ENCODE measurements around the gene LCOR.

GRCh38 chr10:96998329-96998888, 166.3 kb downstream of the LCOR start:
- TF ChIP-seq, protein P1, sequence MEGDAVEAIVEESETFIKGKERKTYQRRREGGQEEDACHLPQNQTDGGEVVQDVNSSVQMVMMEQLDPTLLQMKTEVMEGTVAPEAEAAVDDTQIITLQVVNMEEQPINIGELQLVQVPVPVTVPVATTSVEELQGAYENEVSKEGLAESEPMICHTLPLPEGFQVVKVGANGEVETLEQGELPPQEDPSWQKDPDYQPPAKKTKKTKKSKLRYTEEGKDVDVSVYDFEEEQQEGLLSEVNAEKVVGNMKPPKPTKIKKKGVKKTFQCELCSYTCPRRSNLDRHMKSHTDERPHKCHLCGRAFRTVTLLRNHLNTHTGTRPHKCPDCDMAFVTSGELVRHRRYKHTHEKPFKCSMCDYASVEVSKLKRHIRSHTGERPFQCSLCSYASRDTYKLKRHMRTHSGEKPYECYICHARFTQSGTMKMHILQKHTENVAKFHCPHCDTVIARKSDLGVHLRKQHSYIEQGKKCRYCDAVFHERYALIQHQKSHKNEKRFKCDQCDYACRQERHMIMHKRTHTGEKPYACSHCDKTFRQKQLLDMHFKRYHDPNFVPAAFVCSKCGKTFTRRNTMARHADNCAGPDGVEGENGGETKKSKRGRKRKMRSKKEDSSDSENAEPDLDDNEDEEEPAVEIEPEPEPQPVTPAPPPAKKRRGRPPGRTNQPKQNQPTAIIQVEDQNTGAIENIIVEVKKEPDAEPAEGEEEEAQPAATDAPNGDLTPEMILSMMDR (conservative IDR thresholded peaks at IDR 0.05 in 1 of 2, IDR thresholded peaks at IDR 0.05 in 1 of 2; ENCODE audit: low read depth in 1 of 2, low read length in 2 of 2) = no peak
- no peak for TF ChIP-seq EZH2 (IDR thresholded peaks at IDR 0.05; ENCODE audit: low read length, missing control alignments)

Measured in fibroblast of lung (primary cell).